B cell (primary cell): ENCODE data around the gene TRIM28. TPM values are rescaled to one million over a fixed set of nuclear protein-coding genes. Genes with fewer than 3 reads are reported as not detected.

Source experiments
- ATAC-seq: fragments of 200-7000 bp; cut with Tn5 transposase; one replicate; pipeline ENCODE4 v1.10.0; 2021; ENCODE audit warnings: low read depth, mild to moderate bottlenecking, moderate number of reproducible peaks, moderate library complexity
- CTCF ChIA-PET: fragments of 350-600 bp; sonication (Branson Sonifier 250); formaldehyde crosslinking; loops from one replicate; lab custom pipeline; 2021; ENCODE audit warnings: antibody characterized with exemption, inconsistent platforms; lab: Charles Lee
- POLR2A ChIA-PET: fragments of 350-600 bp; sonication (Branson Sonifier 250); formaldehyde crosslinking; loops from one replicate; lab custom pipeline; 2021; ENCODE audit warnings: antibody characterized with exemption; lab: Charles Lee
- DNase-seq: peaks from one replicate; pipeline ENCODE4 v3.0.0; 2013
- H2AFZ ChIP-seq: 2 replicates; pipeline ENCODE4 v1.6.1; 2012; ENCODE audit warnings: mild to moderate bottlenecking, low read depth, low read length; ENCODE audit not compliant: insufficient read depth, poor library complexity, severe bottlenecking
- H3K27ac ChIP-seq, 2 donors: 1 replicate in 1 of 2; 2 replicates in 1 of 2; pipeline ENCODE4 v1.5.1; 2012 to 2013; ENCODE audit warnings: low read length in 2 of 2, mild to moderate bottlenecking in 2 of 2, moderate library complexity in 1 of 2
- H3K27me3 ChIP-seq, 4 experiments: fragments of 200-600 bp in 1 of 4; sonication (generic) in 1 of 4; replicated peaks in 1 of 4; 1 replicate in 2 of 4; 2 replicates in 2 of 4; pipeline versions ENCODE4 v1.6.1 to v1.7.0; 2013 to 2016; ENCODE audit warnings: low read length in 3 of 4, mild to moderate bottlenecking in 2 of 4, mixed read lengths in 1 of 4, moderate library complexity in 1 of 4; ENCODE audit not compliant: insufficient read depth in 4 of 4, control insufficient read depth in 3 of 4; ENCODE audit errors: control extremely low read depth in 1 of 4
- H3K36me3 ChIP-seq, 2 experiments: replicated peaks in 1 of 2; 1 replicate in 1 of 2; 2 replicates in 1 of 2; pipeline versions ENCODE4 v1.6.1 to v1.7.1; 2013; ENCODE audit warnings: low read length in 1 of 2; ENCODE audit not compliant: insufficient read depth in 2 of 2, control insufficient read depth in 1 of 2; ENCODE audit errors: control extremely low read depth in 1 of 2, extremely low read depth in 1 of 2
- H3K4me1 ChIP-seq, 2 donors: fragments of 200-600 bp in 1 of 2; sonication (generic) in 1 of 2; 1 replicate in 1 of 2; 2 replicates in 1 of 2; pipeline versions ENCODE4 v1.5.1 to v1.6.1; 2013 to 2017; ENCODE audit warnings: low read length in 2 of 2; ENCODE audit not compliant: control insufficient read depth in 2 of 2, insufficient read depth in 2 of 2
- H3K4me2 ChIP-seq: replicated peaks from 2 replicates; pipeline ENCODE3; 2012; ENCODE audit warnings: mild to moderate bottlenecking, low read depth, low read length; ENCODE audit not compliant: poor library complexity, severe bottlenecking
- H3K4me3 ChIP-seq, 5 experiments: fragments of 200-600 bp in 1 of 5; sonication (generic) in 1 of 5; 1 replicate in 3 of 5; 2 replicates in 2 of 5; pipeline versions ENCODE4 v1.5.1 to v1.7.0; 2011 to 2016; ENCODE audit warnings: low read length in 4 of 5, mild to moderate bottlenecking in 4 of 5, low read depth in 2 of 5, control low read depth in 1 of 5, moderate library complexity in 1 of 5; ENCODE audit not compliant: insufficient read depth in 1 of 5; ENCODE audit errors: control extremely low read depth in 1 of 5, extremely low read depth in 1 of 5
- H3K79me2 ChIP-seq: fragments of 200-600 bp; sonication (generic); one replicate; pipeline ENCODE4 v1.6.0; 2016; ENCODE audit warnings: low read length; ENCODE audit not compliant: control insufficient read depth, insufficient read depth
- H3K9ac ChIP-seq: fragments of 200-600 bp; sonication (generic); 2 replicates; pipeline ENCODE4 v1.6.1; 2017; ENCODE audit warnings: mild to moderate bottlenecking, low read length, moderate library complexity
- H3K9me3 ChIP-seq, 3 donors: one replicate each; pipeline versions ENCODE4 v1.6.1 to v1.7.1; 2013; ENCODE audit warnings: low read length in 2 of 3; ENCODE audit not compliant: control insufficient read depth in 2 of 3, insufficient read depth in 1 of 3; ENCODE audit errors: control extremely low read depth in 1 of 3
- H4K20me1 ChIP-seq: 2 replicates; pipeline ENCODE4 v1.6.0; 2012; ENCODE audit warnings: mild to moderate bottlenecking, low read length; ENCODE audit not compliant: insufficient read depth, control insufficient read depth, poor library complexity, severe bottlenecking
- H3K27ac Mint-ChIP-seq: one replicate; pipeline ENCODE4 v1.8.0; 2021; ENCODE audit warnings: mixed read lengths
- H3K27me3 Mint-ChIP-seq: one replicate; pipeline ENCODE4 v1.8.0; 2021; ENCODE audit warnings: mixed read lengths
- H3K4me1 Mint-ChIP-seq: one replicate; pipeline ENCODE4 v1.8.0; 2021; ENCODE audit warnings: mixed read lengths
- H3K4me3 Mint-ChIP-seq: one replicate; pipeline ENCODE4 v1.8.0; 2021; ENCODE audit warnings: mixed read lengths
- H3K9me3 Mint-ChIP-seq: one replicate; pipeline ENCODE4 v1.8.0; 2022; ENCODE audit warnings: mixed read lengths; ENCODE audit not compliant: insufficient read depth
- CTCF ChIP-seq: fragments of 200-600 bp; IDR thresholded peaks from one replicate; pipeline ENCODE4 v1.8.0; 2022; ENCODE audit warnings: antibody characterized with exemption, mild to moderate bottlenecking
- EZH2 ChIP-seq: IDR thresholded peaks from 2 replicates; pipeline ENCODE4 v1.6.1; 2012; ENCODE audit warnings: borderline replicate concordance, low read depth, mild to moderate bottlenecking, moderate library complexity, low read length; ENCODE audit not compliant: insufficient read depth, poor library complexity, severe bottlenecking
- whole genome bisulfite sequencing: methylation state at CpG from one replicate; pipeline ENCODE4 v1.1.5; 2013; ENCODE audit warnings: missing lambda C conversion rate; ENCODE audit not compliant: insufficient coverage; 5-methylcytosine and 5-hydroxymethylcytosine counted together
- intact Hi-C: fragments of 100-400 bp; cut with micrococcal nuclease; formaldehyde crosslinking; loops from one replicate; pipeline ENCODE4 v1.10.0; 2022
- polyA plus RNA-seq: library from polyadenylated mRNA; depleted of rRNA; stranded (reverse); fragments of >200 nt; gene quantifications from 2 replicates; pipeline ENCODE4 v1.2.3, GENCODE V29; 2012
- total RNA-seq, 2 donors: library from RNA; stranded (reverse); fragments of 120-200 nt in 1 of 2; gene quantifications; 1 replicate in 1 of 2; 2 replicates in 1 of 2; pipeline versions ENCODE4 v1.2.3 to v1.2.4, GENCODE V29; 2013 to 2022

The TRIM28 gene
- total and polyA plus RNA-seq, 2 donors (not counting 1 experiment from before 2014, with no cell fraction given) = 370 to 569 TPM

GRCh38 chr19:58578012-58578925 is 34.4 kb downstream of the TRIM28 start:
- intact Hi-C loops = no loop called here
- H3K4me3 Mint-ChIP-seq = peak overlapping the region; percentile 30
- Histone ChIP-seq H3K27ac (no peak overlapping the region), H2AFZ (no peak overlapping the region), H3K9ac (no peak overlapping the region), H3K36me3 (peaks cover 0 to 12% of the 10 kb centered on the region in 2 experiments), H3K27me3 (no peaks in the 10 kb centered on the region), H3K9me3 (peaks cover 0 to 11% (median 0%) of the 10 kb centered on the region in 3 donors), H3K4me1 (peaks cover 22 to 38% of the 10 kb centered on the region in 2 donors), H3K79me2 (peaks cover 13% of the 10 kb centered on the region), H3K4me2 (no peak overlapping the region), H3K4me3 (no peak overlapping the region), H4K20me1 (no peaks in the 10 kb centered on the region)
- DNase-seq = peak; percentile 46
- 80% methylated on average over 7 of the region's 11 CpGs for WGBS
- no peak for TF ChIP-seq CTCF
- TF ChIP-seq EZH2 = no peak
- peak overlapping the region; percentile 42 for H3K27ac Mint-ChIP-seq
- POLR2A ChIA-PET = interaction anchor here (0.8 to 1.2 kb wide), 2 partner anchors 34 to 58 kb away, joined by 4 read pairs; partner anchors contain the start of genes TRIM28 and ZBTB45
- CTCF ChIA-PET = interaction anchor here (4.9 kb wide), 1 partner anchor 58 kb away, joined by 72 read pairs; the partner anchor contains the start of gene ZBTB45
- no peaks in the 10 kb centered on the region for H3K9me3 Mint-ChIP-seq
- H3K4me1 Mint-ChIP-seq = peaks cover 48% of the 10 kb centered on the region
- ATAC-seq = no peak
- H3K27me3 Mint-ChIP-seq = no peaks in the 10 kb centered on the region
